SK-N-SH (cell line): ENCODE measurements around the gene HNF1A. TPM values are rescaled to one million over a fixed set of nuclear protein-coding genes. Genes with fewer than 3 reads are reported as not detected.
A peak's percentile ranks its signal among the peaks of the same experiment; 100 is the strongest.

ENCODE experiments used
- CTCF ChIA-PET: fragments of 300-600, 350-600 bp; formaldehyde crosslinking; extraction: SDS; loops from one replicate; lab custom pipeline; 2021; lab: Yijun Ruan, JAX
- POLR2A ChIA-PET: fragments of 350-600 bp; sonication (Branson Sonifier 250); formaldehyde crosslinking; extraction: SDS; loops from one replicate; lab custom pipeline; 2020; ENCODE audit warnings: antibody characterized with exemption, inconsistent platforms; lab: Yijun Ruan, JAX
- DNase-seq: peaks from one replicate; pipeline ENCODE4 v3.0.0; 2012
- H2AFZ ChIP-seq: fragments of 200-600 bp; sonication (generic); 2 replicates; pipeline ENCODE4 v1.8.1; 2016; ENCODE audit warnings: antibody characterized with exemption, mild to moderate bottlenecking, low read depth
- H3F3A ChIP-seq: fragments of 200-600 bp; sonication (generic); replicated peaks from 2 replicates; pipeline ENCODE3; 2016; ENCODE audit warnings: antibody characterized with exemption, mild to moderate bottlenecking; ENCODE audit not compliant: insufficient read depth
- H3K27ac ChIP-seq, 2 experiments: fragments of 200-500 bp in 1 of 2; fragments of 200-600 bp in 1 of 2; sonication (Bioruptor generic) in 1 of 2; sonication (generic), shearing (Covaris generic) in 1 of 2; 2 replicates each; pipeline versions ENCODE4 v1.5.1 to v1.6.1; 2014 to 2016; ENCODE audit warnings: low read depth in 2 of 2, inconsistent platforms in 1 of 2, low read length in 1 of 2, mild to moderate bottlenecking in 1 of 2, mixed read lengths in 1 of 2
- H3K27me3 ChIP-seq: fragments of 200-600 bp; sonication (generic), shearing (Covaris generic); 2 replicates; pipeline ENCODE4 v1.6.1; 2016; ENCODE audit warnings: mixed run types; ENCODE audit not compliant: insufficient read depth
- H3K36me3 ChIP-seq, 2 experiments: fragments of 200-500 bp in 1 of 2; fragments of 200-600 bp in 1 of 2; sonication (Bioruptor generic) in 1 of 2; sonication (generic) in 1 of 2; replicated peaks in 1 of 2; 2 replicates each; pipeline versions ENCODE3 to v1.5.1; 2014 to 2016; ENCODE audit warnings: low read length in 1 of 2, mild to moderate bottlenecking in 1 of 2; ENCODE audit not compliant: insufficient read depth in 2 of 2, control insufficient read depth in 1 of 2
- H3K4me1 ChIP-seq, 2 experiments: fragments of 200-500 bp in 1 of 2; fragments of 200-600 bp in 1 of 2; sonication (Bioruptor generic) in 1 of 2; sonication (generic), shearing (Covaris generic) in 1 of 2; 2 replicates each; pipeline versions ENCODE4 v1.5.1 to v1.6.1; 2014 to 2016; ENCODE audit warnings: low read depth in 1 of 2, low read length in 1 of 2, mixed run types in 1 of 2; ENCODE audit not compliant: insufficient read depth in 2 of 2, control insufficient read depth in 1 of 2
- H3K4me2 ChIP-seq: fragments of 200-600 bp; sonication (generic), shearing (Covaris generic); 2 replicates; pipeline ENCODE4 v1.6.1; 2017; ENCODE audit warnings: mixed run types
- H3K4me3 ChIP-seq, 2 experiments: fragments of 200-500 bp in 1 of 2; fragments of 200-600 bp in 1 of 2; sonication (Bioruptor generic) in 1 of 2; sonication (generic), shearing (Covaris generic) in 1 of 2; 2 replicates each; pipeline versions ENCODE4 v1.5.1 to v1.8.1; 2014 to 2016; ENCODE audit warnings: low read depth in 2 of 2, inconsistent platforms in 1 of 2, low read length in 1 of 2, mild to moderate bottlenecking in 1 of 2, mixed read lengths in 1 of 2, moderate library complexity in 1 of 2
- H3K79me2 ChIP-seq: fragments of 200-600 bp; sonication (generic); 2 replicates; pipeline ENCODE4 v1.8.1; 2017; ENCODE audit warnings: mild to moderate bottlenecking; ENCODE audit not compliant: insufficient read depth
- H3K9ac ChIP-seq: fragments of 200-600 bp; sonication (generic); 2 replicates; pipeline ENCODE4 v1.6.1; 2017; ENCODE audit warnings: mixed run types
- H3K9me2 ChIP-seq: fragments of 200-600 bp; sonication (generic); 2 replicates; pipeline ENCODE4 v1.6.1; 2017; ENCODE audit warnings: mixed run types
- H3K9me3 ChIP-seq: fragments of 200-600 bp; sonication (generic); 2 replicates; pipeline ENCODE4 v1.6.1; 2017; ENCODE audit warnings: mixed run types, mild to moderate bottlenecking, moderate library complexity
- H4K20me1 ChIP-seq: fragments of 200-600 bp; sonication (generic); 2 replicates; pipeline ENCODE4 v1.6.1; 2017; ENCODE audit warnings: mild to moderate bottlenecking, mixed run types; ENCODE audit not compliant: insufficient read depth
- EZH2phosphoT487 ChIP-seq: fragments of 200-600 bp; sonication (generic); IDR thresholded peaks from 2 replicates; pipeline ENCODE4 v1.6.1; 2017; ENCODE audit warnings: low read depth, mixed run types, mild to moderate bottlenecking, antibody characterized with exemption, moderate library complexity, borderline replicate concordance
- FOSL2 ChIP-seq: IDR thresholded peaks from 2 replicates; pipeline ENCODE4 v1.4.0; 2012; ENCODE audit warnings: low read depth, mild to moderate bottlenecking, moderate library complexity, borderline replicate concordance
- GABPA ChIP-seq: IDR thresholded peaks from 2 replicates; pipeline ENCODE4 v1.4.0; 2012; ENCODE audit warnings: low read depth, mild to moderate bottlenecking
- POLR2AphosphoS5 ChIP-seq: IDR thresholded peaks from 2 replicates; pipeline ENCODE4 v1.6.1; 2012; ENCODE audit warnings: low read depth, low read length
- TAF1 ChIP-seq: IDR thresholded peaks from 2 replicates; pipeline ENCODE4 v1.6.1; 2012; ENCODE audit warnings: low read depth, mild to moderate bottlenecking, low read length, moderate library complexity, borderline replicate concordance
- TCF12 ChIP-seq: IDR thresholded peaks from 2 replicates; pipeline ENCODE4 v1.4.0; 2012
- TEAD4 ChIP-seq: IDR thresholded peaks from 2 replicates; pipeline ENCODE4 v1.4.0; 2012; ENCODE audit warnings: mild to moderate bottlenecking, borderline replicate concordance; ENCODE audit not compliant: insufficient read depth
- WGBS: methylation state at CpG from one replicate; pipeline ENCODE4 v1.1.6; 2017; ENCODE audit warnings: low lambda C conversion rate; 5-methylcytosine and 5-hydroxymethylcytosine counted together
- polyA plus RNA-seq, 3 experiments: library from polyadenylated mRNA; depleted of rRNA; stranded (reverse); fragments of >200 nt; gene quantifications; 2 replicates each; pipeline ENCODE4 v1.2.3, GENCODE V29; 2012
- TF ChIP-seq, protein P1 (sequence below): fragments of 200-600 bp; sonication (generic); IDR thresholded peaks from 2 replicates; pipeline ENCODE4 v1.6.1; 2017; ENCODE audit warnings: antibody characterized with exemption, mild to moderate bottlenecking, moderate library complexity
- TF ChIP-seq, protein P2 (sequence below): IDR thresholded peaks from 2 replicates; pipeline ENCODE4 v1.6.1; 2012; ENCODE audit warnings: mild to moderate bottlenecking, low read depth, low read length, moderate library complexity
- TF ChIP-seq, protein P3 (sequence below): IDR thresholded peaks from 2 replicates; pipeline ENCODE4 v1.4.0; 2012; ENCODE audit warnings: low read depth, borderline replicate concordance
- TF ChIP-seq, protein P4 (sequence below): IDR thresholded peaks from 2 replicates; pipeline ENCODE4 v1.4.0; 2012; ENCODE audit warnings: low read depth
- TF ChIP-seq, protein P5 (sequence below): IDR thresholded peaks from 2 replicates; pipeline ENCODE4; 2012

HNF1A gene
- polyA plus RNA-seq, 1 of the 3 experiments (the other 2 are of a cell fraction): not detected

DNA sequence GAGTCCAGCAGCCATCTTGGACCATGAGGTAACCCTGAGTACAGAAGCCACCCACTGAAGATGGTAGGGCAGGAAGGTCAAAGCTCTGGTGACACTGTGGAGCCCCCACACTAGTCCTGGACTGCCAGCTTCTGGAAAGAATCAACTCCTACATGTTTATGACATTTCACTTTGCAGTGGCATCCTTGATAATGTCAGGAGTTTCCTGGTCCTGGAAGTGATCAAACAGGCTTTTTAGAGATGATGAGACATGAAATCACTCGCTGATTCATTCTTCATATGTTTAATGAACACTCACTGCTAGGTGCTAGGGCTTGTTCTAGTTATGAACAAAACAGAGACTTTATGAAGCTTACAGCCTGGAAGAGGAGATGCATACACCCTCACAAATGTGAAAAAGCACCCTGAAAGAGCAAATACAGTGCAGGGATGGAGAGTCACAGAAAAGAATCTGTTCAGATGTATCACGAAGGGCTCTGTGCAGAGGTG, 15.8 kb upstream of the HNF1A start:
- TF ChIP-seq FOSL2: 0 out of 2 replicates have a peak, but pooled peaks have one; percentile 20
- no peak for TF ChIP-seq EZH2phosphoT487
- TF ChIP-seq, protein P1, sequence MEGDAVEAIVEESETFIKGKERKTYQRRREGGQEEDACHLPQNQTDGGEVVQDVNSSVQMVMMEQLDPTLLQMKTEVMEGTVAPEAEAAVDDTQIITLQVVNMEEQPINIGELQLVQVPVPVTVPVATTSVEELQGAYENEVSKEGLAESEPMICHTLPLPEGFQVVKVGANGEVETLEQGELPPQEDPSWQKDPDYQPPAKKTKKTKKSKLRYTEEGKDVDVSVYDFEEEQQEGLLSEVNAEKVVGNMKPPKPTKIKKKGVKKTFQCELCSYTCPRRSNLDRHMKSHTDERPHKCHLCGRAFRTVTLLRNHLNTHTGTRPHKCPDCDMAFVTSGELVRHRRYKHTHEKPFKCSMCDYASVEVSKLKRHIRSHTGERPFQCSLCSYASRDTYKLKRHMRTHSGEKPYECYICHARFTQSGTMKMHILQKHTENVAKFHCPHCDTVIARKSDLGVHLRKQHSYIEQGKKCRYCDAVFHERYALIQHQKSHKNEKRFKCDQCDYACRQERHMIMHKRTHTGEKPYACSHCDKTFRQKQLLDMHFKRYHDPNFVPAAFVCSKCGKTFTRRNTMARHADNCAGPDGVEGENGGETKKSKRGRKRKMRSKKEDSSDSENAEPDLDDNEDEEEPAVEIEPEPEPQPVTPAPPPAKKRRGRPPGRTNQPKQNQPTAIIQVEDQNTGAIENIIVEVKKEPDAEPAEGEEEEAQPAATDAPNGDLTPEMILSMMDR: no peak
- TF ChIP-seq GABPA: no peak
- TF ChIP-seq TAF1: no peak
- TF ChIP-seq, protein P2, sequence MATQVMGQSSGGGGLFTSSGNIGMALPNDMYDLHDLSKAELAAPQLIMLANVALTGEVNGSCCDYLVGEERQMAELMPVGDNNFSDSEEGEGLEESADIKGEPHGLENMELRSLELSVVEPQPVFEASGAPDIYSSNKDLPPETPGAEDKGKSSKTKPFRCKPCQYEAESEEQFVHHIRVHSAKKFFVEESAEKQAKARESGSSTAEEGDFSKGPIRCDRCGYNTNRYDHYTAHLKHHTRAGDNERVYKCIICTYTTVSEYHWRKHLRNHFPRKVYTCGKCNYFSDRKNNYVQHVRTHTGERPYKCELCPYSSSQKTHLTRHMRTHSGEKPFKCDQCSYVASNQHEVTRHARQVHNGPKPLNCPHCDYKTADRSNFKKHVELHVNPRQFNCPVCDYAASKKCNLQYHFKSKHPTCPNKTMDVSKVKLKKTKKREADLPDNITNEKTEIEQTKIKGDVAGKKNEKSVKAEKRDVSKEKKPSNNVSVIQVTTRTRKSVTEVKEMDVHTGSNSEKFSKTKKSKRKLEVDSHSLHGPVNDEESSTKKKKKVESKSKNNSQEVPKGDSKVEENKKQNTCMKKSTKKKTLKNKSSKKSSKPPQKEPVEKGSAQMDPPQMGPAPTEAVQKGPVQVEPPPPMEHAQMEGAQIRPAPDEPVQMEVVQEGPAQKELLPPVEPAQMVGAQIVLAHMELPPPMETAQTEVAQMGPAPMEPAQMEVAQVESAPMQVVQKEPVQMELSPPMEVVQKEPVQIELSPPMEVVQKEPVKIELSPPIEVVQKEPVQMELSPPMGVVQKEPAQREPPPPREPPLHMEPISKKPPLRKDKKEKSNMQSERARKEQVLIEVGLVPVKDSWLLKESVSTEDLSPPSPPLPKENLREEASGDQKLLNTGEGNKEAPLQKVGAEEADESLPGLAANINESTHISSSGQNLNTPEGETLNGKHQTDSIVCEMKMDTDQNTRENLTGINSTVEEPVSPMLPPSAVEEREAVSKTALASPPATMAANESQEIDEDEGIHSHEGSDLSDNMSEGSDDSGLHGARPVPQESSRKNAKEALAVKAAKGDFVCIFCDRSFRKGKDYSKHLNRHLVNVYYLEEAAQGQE: no peak
- TF ChIP-seq TEAD4: no peak
- no peak for TF ChIP-seq POLR2AphosphoS5
- TF ChIP-seq, protein P3, sequence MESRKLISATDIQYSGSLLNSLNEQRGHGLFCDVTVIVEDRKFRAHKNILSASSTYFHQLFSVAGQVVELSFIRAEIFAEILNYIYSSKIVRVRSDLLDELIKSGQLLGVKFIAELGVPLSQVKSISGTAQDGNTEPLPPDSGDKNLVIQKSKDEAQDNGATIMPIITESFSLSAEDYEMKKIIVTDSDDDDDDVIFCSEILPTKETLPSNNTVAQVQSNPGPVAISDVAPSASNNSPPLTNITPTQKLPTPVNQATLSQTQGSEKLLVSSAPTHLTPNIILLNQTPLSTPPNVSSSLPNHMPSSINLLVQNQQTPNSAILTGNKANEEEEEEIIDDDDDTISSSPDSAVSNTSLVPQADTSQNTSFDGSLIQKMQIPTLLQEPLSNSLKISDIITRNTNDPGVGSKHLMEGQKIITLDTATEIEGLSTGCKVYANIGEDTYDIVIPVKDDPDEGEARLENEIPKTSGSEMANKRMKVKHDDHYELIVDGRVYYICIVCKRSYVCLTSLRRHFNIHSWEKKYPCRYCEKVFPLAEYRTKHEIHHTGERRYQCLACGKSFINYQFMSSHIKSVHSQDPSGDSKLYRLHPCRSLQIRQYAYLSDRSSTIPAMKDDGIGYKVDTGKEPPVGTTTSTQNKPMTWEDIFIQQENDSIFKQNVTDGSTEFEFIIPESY: no peak
- TF ChIP-seq, protein P4, sequence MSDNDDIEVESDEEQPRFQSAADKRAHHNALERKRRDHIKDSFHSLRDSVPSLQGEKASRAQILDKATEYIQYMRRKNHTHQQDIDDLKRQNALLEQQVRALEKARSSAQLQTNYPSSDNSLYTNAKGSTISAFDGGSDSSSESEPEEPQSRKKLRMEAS: no peak
- TF ChIP-seq TCF12: peak; percentile 61
- TF ChIP-seq, protein P5, sequence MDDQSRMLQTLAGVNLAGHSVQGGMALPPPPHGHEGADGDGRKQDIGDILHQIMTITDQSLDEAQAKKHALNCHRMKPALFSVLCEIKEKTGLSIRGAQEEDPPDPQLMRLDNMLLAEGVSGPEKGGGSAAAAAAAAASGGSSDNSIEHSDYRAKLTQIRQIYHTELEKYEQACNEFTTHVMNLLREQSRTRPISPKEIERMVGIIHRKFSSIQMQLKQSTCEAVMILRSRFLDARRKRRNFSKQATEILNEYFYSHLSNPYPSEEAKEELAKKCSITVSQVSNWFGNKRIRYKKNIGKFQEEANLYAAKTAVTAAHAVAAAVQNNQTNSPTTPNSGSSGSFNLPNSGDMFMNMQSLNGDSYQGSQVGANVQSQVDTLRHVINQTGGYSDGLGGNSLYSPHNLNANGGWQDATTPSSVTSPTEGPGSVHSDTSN: peak; percentile 49
- Histone ChIP-seq H3K4me3 (no peak overlapping the region), H3F3A (no peaks in the 10 kb centered on the region), H3K79me2 (no peaks in the 10 kb centered on the region), H3K4me1 (no peaks in the 10 kb centered on the region), H4K20me1 (no peaks in the 10 kb centered on the region), H3K4me2 (no peak overlapping the region), H3K36me3 (no peaks in the 10 kb centered on the region), H3K27ac (no peak overlapping the region), H2AFZ (no peak overlapping the region), H3K27me3 (no peaks in the 10 kb centered on the region; the same call in 1 of the 2 replicates), H3K9me3 (no peaks in the 10 kb centered on the region), H3K9ac (no peak overlapping the region), H3K9me2 (no peaks in the 10 kb centered on the region)
- DNase-seq: no peak
- CTCF ChIA-PET: interaction anchor here (1.3 to 5.8 kb wide), 4 partner anchors 10 to 316 kb away, joined by 3 to 26 read pairs (median 10); no protein-coding TSS in a partner anchor
- POLR2A ChIA-PET: interaction anchor here (0.6 kb wide), 1 partner anchor 17 kb away, joined by 4 read pairs; no protein-coding TSS in a partner anchor
- WGBS: 56% methylated on average over 2 of the region's 2 CpGs
